Liver (tissue), 2 donors: ENCODE measurements around the gene AREG.

Experiments used
- RAD21 ChIP-seq, 2 donors: IDR thresholded peaks; 2 replicates each; pipeline ENCODE4 v1.6.1; 2016; ENCODE audit warnings: antibody characterized with exemption in 2 of 2, mild to moderate bottlenecking in 2 of 2
- TAF1 ChIP-seq: conservative IDR thresholded peaks from 2 replicates; pipeline ENCODE4 v1.6.1; 2016; ENCODE audit warnings: antibody characterized with exemption, mild to moderate bottlenecking
- donor health status: healthy.

DNA sequence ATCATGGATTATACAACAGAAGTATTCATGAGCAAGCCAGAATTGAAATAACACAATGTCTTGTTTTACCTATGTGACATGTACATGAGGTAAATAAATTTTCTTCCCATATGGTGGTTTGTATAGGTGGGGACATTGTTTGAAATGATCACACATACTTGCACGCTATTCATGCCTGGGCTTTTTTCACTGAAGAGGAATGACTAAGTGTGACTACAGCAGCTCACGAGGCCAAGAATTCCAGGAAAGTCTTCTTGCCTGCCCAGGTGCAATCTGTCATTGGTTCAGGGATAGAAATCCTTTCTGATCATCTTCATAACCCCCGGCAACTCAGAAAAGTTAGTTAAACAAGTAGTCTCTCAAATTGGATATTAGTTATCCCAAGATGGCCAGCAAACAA is 36.3 kb upstream of the AREG start:
- TF ChIP-seq TAF1 = no peak
- TF ChIP-seq RAD21 (IDR thresholded peaks at IDR 0.05) = no peak
